NK-92 (cell line): Measurements from ENCODE around the gene CTNNA2.
"Not testable (repeated sequence)": the region's sequence is repeated elsewhere in the genome, so short reads cannot be mapped to it uniquely, and the experiment has no call there.

Experiments used
- DNase-seq: peaks from one replicate; lab custom pipeline; 2025; ENCODE audit not compliant: unreplicated experiment; lab: John Stamatoyannopoulos, UW

The CTNNA2 gene

GRCh38 chr2:80070587-80070986 lies 557.7 kb downstream of the CTNNA2 start:
- DNase-seq = no peak

- DNase-seq = no peak
These were observed 559.1 kb downstream of the CTNNA2 start for GRCh38 chr2:80071941-80072340.

GRCh38 chr2:80073134-80073561 lies 560.3 kb downstream of the CTNNA2 start:
- DNase-seq = no peak

GRCh38 chr2:80074321-80075070 lies 561.6 kb downstream of the CTNNA2 start:
- DNase-seq = no peak

GRCh38 chr2:80075719-80076118 lies 562.9 kb downstream of the CTNNA2 start:
- DNase-seq = no peak

DNA sequence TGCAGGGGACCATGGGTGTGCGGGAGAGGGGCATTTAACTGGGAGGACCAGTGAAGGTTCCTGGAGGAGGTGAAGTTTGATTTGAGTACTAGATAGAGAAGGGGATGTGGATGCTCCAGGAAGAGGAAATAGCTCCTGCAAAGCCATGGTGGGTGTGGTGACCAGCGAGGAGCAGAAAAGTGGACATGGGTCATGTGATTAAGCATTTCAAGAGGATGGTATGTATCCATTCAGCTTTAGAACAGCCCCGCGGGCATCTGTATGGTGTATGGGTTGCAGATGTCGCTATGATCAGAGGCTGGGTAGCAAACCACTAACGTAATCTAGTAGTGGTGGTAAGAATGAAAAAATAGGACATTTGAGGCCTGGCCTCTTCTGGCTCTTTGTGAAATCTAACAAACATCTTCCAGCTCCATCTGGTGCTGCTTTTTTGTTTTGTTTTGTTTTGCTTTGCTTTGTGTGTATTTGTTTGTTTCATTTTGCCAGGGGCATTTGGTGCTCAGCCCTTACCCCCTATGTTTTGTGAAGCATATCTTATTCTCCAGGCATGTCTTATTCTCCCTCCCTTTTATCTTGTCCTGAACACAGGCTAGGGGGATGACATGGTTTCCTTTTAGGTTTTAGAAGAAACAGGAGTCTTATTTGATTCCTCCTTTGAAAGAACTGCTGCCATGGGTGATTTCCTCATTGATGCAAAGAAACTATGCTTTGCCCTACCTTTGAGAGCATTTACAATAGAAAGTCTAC lies 565.6 kb downstream of the CTNNA2 start:
- no peak for DNase-seq

GRCh38 chr2:80080957-80081356 lies 568.1 kb downstream of the CTNNA2 start:
- DNase-seq = no peak

DNA sequence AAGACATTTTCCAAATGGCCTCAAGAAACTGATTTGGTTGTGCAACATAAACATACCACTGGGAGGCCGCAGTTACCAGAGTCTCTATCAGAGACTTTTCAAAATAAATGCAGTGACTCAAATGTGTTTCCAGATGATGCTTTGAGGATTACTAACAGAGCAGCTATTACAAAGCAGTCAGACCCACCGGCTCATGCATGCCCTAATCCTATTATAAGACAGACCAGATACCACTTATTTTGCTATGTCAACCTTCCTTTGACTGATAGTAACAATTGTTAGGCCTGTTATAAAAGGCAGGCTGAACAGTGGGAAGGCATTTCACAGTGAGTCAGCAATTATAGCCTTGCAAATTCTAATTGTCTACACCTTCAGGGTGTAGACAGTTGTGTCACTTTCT lies 574.0 kb downstream of the CTNNA2 start:
- DNase-seq = no peak

DNA sequence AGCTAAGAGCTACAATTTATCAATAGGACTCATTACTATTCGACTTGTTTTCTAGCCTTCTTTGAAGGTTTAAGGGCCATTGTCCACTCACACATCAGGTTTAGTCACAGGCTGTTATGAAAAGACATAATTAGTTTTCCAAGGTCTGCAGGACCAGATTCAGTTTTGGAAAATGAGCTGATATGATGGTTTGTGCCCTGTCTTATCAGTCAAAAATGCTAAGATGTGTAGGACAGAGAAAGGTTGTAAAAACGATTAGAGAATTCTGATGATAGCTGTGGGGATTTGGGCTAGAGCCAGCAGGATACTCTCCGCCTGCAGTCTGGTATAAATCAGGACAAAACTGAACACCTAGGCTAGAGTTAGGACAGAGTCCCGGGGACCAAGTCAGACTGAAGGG lies 578.4 kb downstream of the CTNNA2 start:
- no peak for DNase-seq

- DNase-seq = no peak
These were observed 579.6 kb downstream of the CTNNA2 start for GRCh38 chr2:80092474-80092873.

- DNase-seq = not testable (repeated sequence)
These were observed 585.7 kb downstream of the CTNNA2 start for GRCh38 chr2:80098503-80098902.

DNA sequence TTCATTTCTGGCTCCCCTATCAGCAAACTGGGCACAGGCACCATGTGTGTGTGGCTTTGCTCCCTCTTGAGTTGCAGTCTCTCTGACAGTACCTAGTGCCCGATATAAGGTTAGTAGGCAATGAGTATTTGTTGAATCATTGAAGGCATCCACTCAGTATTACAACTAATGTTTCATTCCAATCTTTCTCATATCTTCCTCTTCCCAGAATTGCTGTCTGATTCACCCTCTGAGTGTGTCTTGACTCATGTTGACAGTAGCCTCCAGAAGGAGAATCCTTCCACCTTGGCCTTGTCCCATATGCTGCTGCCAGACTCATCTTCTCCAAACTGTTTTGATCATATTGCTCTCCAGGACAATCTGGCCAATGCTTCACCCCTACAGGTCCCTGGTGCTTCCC lies 589.2 kb downstream of the CTNNA2 start:
- no peak for DNase-seq

DNA sequence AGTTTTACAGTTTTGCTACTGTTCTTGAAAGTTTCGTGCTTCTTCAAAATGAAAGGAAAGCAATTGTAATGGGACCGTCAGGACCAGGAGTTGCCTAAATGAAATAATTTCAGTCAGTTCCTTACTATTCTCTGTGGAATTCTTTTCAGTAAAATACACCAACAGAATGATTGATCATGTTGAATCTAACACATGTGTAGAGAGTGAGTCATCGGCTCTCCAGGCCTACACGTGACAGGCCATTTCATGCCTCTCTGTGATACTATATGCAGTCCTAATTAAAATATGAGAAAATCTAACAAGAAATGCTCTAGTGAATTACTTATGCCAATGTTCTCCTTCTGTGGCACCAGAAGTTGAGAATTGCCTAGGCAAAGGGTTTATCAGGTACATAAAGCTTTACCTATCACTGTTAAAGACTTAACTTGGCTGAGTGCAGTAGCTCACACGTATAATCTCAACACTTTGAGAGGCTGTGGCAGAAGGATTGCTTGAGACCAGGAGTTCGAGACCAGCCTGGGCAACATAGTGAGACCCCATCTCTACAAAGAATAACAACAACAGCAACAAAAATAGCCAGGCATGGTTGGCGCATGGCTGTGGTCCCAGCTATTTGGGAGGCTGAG lies 592.3 kb downstream of the CTNNA2 start:
- no peak for DNase-seq

DNA sequence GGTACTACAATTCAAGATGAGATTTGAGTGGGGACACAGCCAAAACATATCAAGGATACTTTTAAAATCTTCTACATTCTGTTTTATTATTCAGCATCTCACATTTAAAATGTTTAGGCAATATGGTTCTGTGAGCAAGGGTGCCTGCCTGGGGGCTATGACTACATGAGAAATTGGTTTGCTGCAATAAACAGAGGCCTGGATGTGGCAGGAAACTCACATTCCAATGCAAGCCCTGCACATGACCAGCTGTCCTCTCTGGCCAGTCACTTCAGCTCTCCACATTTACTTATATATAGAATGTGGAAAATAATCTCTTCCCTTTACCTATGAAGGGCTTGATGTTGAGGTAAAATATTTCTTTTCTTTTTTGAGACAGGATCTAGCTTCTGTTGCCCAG lies 598.3 kb downstream of the CTNNA2 start:
- no peak for DNase-seq

DNA sequence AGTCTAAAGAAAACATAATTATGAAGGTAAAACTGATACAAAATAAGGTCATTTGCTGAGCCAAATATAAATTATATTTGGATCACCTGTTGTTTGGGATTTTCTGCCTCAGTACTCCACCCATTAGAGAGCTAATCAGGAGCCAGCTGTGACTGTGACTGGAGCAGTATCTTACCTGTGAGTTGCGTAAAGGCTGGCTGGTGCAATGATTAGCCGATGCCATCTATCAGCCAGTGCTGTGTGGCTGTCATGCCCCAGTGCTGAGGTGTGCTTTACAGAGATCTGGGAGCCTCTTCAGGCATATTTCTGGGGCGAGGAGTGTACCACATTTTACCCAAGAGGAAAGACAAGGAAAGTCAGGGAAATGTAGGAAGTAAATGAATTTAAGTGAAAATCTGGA lies 599.9 kb downstream of the CTNNA2 start:
- DNase-seq = no peak

DNA sequence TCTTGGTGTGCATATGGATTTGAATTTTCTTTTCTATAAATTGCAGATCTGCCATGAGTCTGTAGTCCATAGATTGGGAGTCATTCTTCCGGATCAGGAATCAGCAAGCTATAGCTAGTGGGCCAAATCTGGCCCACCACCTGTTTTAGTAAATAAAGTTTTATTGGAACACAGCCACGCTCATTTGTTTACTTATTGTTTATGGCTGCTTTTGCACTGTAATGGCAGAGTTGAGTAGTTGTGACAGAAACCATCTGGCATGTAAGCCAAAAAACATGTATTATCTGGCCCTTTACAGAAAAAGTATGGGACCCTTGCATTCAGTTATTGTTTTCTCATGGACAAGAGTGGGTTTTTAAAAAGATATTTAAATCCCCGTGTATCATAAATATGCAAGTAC lies 600.5 kb downstream of the CTNNA2 start:
- DNase-seq = no peak

- DNase-seq = no peak
These were observed 602.0 kb downstream of the CTNNA2 start for GRCh38 chr2:80114812-80115211.

GRCh38 chr2:80117401-80117800 lies 604.5 kb downstream of the CTNNA2 start:
- no peak for DNase-seq

DNA sequence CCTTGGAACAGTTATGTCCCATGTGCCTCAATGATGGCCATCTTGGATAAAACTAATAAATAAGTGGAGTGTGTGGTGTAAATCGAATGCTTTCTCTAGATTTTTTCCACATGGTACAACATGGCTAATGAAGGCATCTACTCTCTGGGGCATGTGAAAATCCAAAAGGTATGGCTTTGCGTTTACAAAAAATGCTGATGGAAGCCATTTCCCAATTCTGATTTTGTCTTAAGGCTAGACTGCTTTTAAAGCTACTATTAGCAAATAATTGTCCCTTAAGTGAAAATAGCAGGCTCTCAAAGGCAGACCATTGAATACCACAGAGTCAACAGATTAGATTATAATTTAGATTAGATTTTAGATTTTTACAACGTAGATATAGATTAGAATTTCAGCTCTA lies 608.0 kb downstream of the CTNNA2 start:
- no peak for DNase-seq

GRCh38 chr2:80122675-80123074 lies 609.8 kb downstream of the CTNNA2 start:
- no peak for DNase-seq

- DNase-seq = no peak
These were observed 613.8 kb downstream of the CTNNA2 start for GRCh38 chr2:80126596-80127189.

- no peak for DNase-seq
These were observed 615.2 kb downstream of the CTNNA2 start for GRCh38 chr2:80128080-80128479.
